PC-9 (cell line): ENCODE results near the gene CAMK2N1. TPM values are rescaled to one million over a fixed set of nuclear protein-coding genes. Genes with fewer than 3 reads are reported as not detected.

Experiments used
- BruUV-seq: library from RNA; stranded (reverse); fragments of 400-500 nt; replicated peaks from 2 replicates; lab custom pipeline; 2021; lab: Mats Ljungman, UMichigan
- CTCF ChIA-PET: fragments of 300-600 bp; sonication (Branson Sonifier 250); formaldehyde crosslinking; loops from one replicate; lab custom pipeline; 2022; ENCODE audit warnings: antibody characterized with exemption; lab: Charles Lee
- POLR2A ChIA-PET: fragments of 300-600 bp; sonication (Branson Sonifier 250); formaldehyde crosslinking; loops from one replicate; lab custom pipeline; 2022; ENCODE audit warnings: antibody characterized with exemption; ENCODE audit not compliant: unreplicated experiment; lab: Charles Lee
- DNase-seq, 2 experiments: peaks; one replicate each; pipeline versions ENCODE4 v3.0.0 to v3.0.0-alpha.2; 2015 to 2022; ENCODE audit warnings: mixed read lengths in 1 of 2
- H2AFZ ChIP-seq: fragments of 200-600 bp; sonication (generic); 2 replicates; pipeline ENCODE4 v1.8.1; 2017; ENCODE audit warnings: antibody characterized with exemption
- H3F3A ChIP-seq: fragments of 200-600 bp; sonication (generic); 2 replicates; pipeline ENCODE4 v1.8.1; 2017; ENCODE audit warnings: antibody characterized with exemption, mild to moderate bottlenecking, low read depth; ENCODE audit not compliant: insufficient read depth
- H3K27ac ChIP-seq: fragments of 200-600 bp; sonication (generic); 2 replicates; pipeline ENCODE4 v1.6.1; 2016; ENCODE audit warnings: mixed run types
- H3K27me3 ChIP-seq: fragments of 200-600 bp; sonication (generic); 2 replicates; pipeline ENCODE4 v1.6.1; 2016; ENCODE audit warnings: low read depth, mixed run types; ENCODE audit not compliant: insufficient read depth
- H3K36me3 ChIP-seq: fragments of 200-600 bp; sonication (generic); 2 replicates; pipeline ENCODE4 v1.6.1; 2016; ENCODE audit warnings: low read depth, mixed run types
- H3K4me1 ChIP-seq: fragments of 200-600 bp; sonication (generic); replicated peaks from 2 replicates; pipeline ENCODE4 v1.6.1; 2016; ENCODE audit warnings: mixed run types; ENCODE audit not compliant: insufficient read depth
- H3K4me2 ChIP-seq: fragments of 200-600 bp; sonication (generic); 2 replicates; pipeline ENCODE4 v1.6.1; 2017; ENCODE audit warnings: mixed run types
- H3K4me3 ChIP-seq: fragments of 200-600 bp; sonication (generic); 2 replicates; pipeline ENCODE4 v1.6.1; 2016; ENCODE audit warnings: mixed run types
- H3K79me2 ChIP-seq: fragments of 200-600 bp; sonication (generic); 2 replicates; pipeline ENCODE4 v1.6.1; 2017; ENCODE audit warnings: low read depth, mixed run types
- H3K9me2 ChIP-seq: fragments of 200-600 bp; sonication (generic); 2 replicates; pipeline ENCODE4 v1.8.1; 2017; ENCODE audit warnings: mild to moderate bottlenecking; ENCODE audit not compliant: insufficient read depth
- H3K9me3 ChIP-seq: fragments of 200-600 bp; sonication (generic); 2 replicates; pipeline ENCODE4 v1.8.1; 2016; ENCODE audit warnings: low read depth; ENCODE audit not compliant: insufficient read depth
- H4K20me1 ChIP-seq: fragments of 200-600 bp; sonication (generic); 2 replicates; pipeline ENCODE4 v1.8.1; 2017; ENCODE audit not compliant: insufficient read depth
- CTCF ChIP-seq: fragments of 200-600 bp; sonication (generic); conservative IDR thresholded peaks from 2 replicates; pipeline ENCODE4 v1.6.1; 2017; ENCODE audit warnings: mixed run types, antibody characterized with exemption, mild to moderate bottlenecking, moderate library complexity
- EZH2 ChIP-seq: fragments of 200-600 bp; sonication (generic); IDR thresholded peaks from 2 replicates; pipeline ENCODE4 v1.8.0; 2017; ENCODE audit warnings: antibody characterized with exemption, low read depth
- intact Hi-C: fragments of 100-400 bp; cut with micrococcal nuclease; formaldehyde crosslinking; loops from one replicate; pipeline ENCODE4 v1.10.0; 2022; ENCODE audit not compliant: unreplicated experiment
- total RNA-seq: library from RNA; stranded (reverse); gene quantifications from 2 replicates; pipeline ENCODE4 v1.2.3, GENCODE V29; 2021

The CAMK2N1 gene
- total RNA-seq, 1 experiment from 2014 or later: 34.9 TPM

GRCh38 chr1:20447794-20448193, 38.2 kb downstream of the CAMK2N1 start:
- Histone ChIP-seq H3K27ac (no peak overlapping the region), H2AFZ (no peak overlapping the region), H4K20me1 (no peaks in the 10 kb centered on the region), H3K79me2 (no peaks in the 10 kb centered on the region), H3K27me3 (no peaks in the 10 kb centered on the region), H3K4me2 (no peak overlapping the region), H3F3A (no peaks in the 10 kb centered on the region), H3K9me2 (no peaks in the 10 kb centered on the region), H3K4me1 (no peaks in the 10 kb centered on the region), H3K4me3 (no peak overlapping the region), H3K9me3 (no peaks in the 10 kb centered on the region), H3K36me3 (no peaks in the 10 kb centered on the region)
- intact Hi-C loops: no loop called here
- CTCF ChIA-PET: no interaction called here
- TF ChIP-seq CTCF (no peak), EZH2 (no peak)
- POLR2A ChIA-PET: no interaction called here
- DNase-seq: no peak
- no TSS peak for BruUV-seq

- TF ChIP-seq CTCF: no peak
- TF ChIP-seq EZH2: no peak
- intact Hi-C loops: no loop called here
- no TSS peak for BruUV-seq
- Histone ChIP-seq H3K4me1 (no peaks in the 10 kb centered on the region), H3K36me3 (no peaks in the 10 kb centered on the region), H3K27me3 (no peaks in the 10 kb centered on the region), H3K27ac (no peak overlapping the region), H3K9me3 (no peaks in the 10 kb centered on the region), H3K9me2 (no peaks in the 10 kb centered on the region), H3K4me2 (no peak overlapping the region), H3K4me3 (no peak overlapping the region), H3K79me2 (no peaks in the 10 kb centered on the region), H3F3A (no peaks in the 10 kb centered on the region), H2AFZ (no peak overlapping the region), H4K20me1 (no peaks in the 10 kb centered on the region)
- CTCF ChIA-PET: no interaction called here
- DNase-seq: peak in 1 of 2 experiments; percentile 39
- POLR2A ChIA-PET: no interaction called here
Measured at GRCh38 chr1:20446796-20447195, 39.2 kb downstream of the CAMK2N1 start.

- no peaks in the 10 kb centered on the region for H3K79me2 ChIP-seq
- no peaks in the 10 kb centered on the region for H3K36me3 ChIP-seq
- BruUV-seq: no TSS peak
- CTCF ChIA-PET: no interaction called here
- no peak overlapping the region for H2AFZ ChIP-seq
- intact Hi-C loops: no loop called here
- no peaks in the 10 kb centered on the region for H3K27me3 ChIP-seq
- POLR2A ChIA-PET: no interaction called here
- H3F3A ChIP-seq: no peaks in the 10 kb centered on the region
- TF ChIP-seq CTCF: no peak
- no peak for TF ChIP-seq EZH2
- H3K4me1 ChIP-seq: no peaks in the 10 kb centered on the region
- H3K4me3 ChIP-seq: no peak overlapping the region
- no peaks in the 10 kb centered on the region for H3K9me3 ChIP-seq
- H3K27ac ChIP-seq: no peak overlapping the region
- no peaks in the 10 kb centered on the region for H3K9me2 ChIP-seq
- no peak overlapping the region for H3K4me2 ChIP-seq
- no peak for DNase-seq
- no peaks in the 10 kb centered on the region for H4K20me1 ChIP-seq
Measured at GRCh38 chr1:20445956-20446355, 40.1 kb downstream of the CAMK2N1 start.
